ENCODE data around the gene PRR23E.

- TF ChIP-seq CTCF (IDR thresholded peaks at IDR 0.05) (no peak), POLR2AphosphoS5 (IDR thresholded peaks at IDR 0.05; ENCODE audit: low read depth, low read length) (no peak), SIN3A (IDR thresholded peaks at IDR 0.05; ENCODE audit: borderline replicate concordance, insufficient read depth, low read depth, low read length) (no peak), TCF7L2 (IDR thresholded peaks at IDR 0.05; ENCODE audit: low read depth, low read length) (no peak), REST (IDR thresholded peaks at IDR 0.05; ENCODE audit: insufficient read depth in 1 of 2, low read depth in 2 of 2, low read length in 1 of 2) (no peak)
Observed at GRCh38 chr3:127182431-127182830, 10.5 kb upstream of the PRR23E start.

All from Panc1 (cell line).